GM18861 (cell line): ENCODE data around the gene ATP2A3.

Experiments used
- ATAC-seq: cut with Tn5 transposase; IDR thresholded peaks from one replicate; pipeline ENCODE4 v1.9.1; 2021; ENCODE audit not compliant: unreplicated experiment

ATP2A3 gene

DNA sequence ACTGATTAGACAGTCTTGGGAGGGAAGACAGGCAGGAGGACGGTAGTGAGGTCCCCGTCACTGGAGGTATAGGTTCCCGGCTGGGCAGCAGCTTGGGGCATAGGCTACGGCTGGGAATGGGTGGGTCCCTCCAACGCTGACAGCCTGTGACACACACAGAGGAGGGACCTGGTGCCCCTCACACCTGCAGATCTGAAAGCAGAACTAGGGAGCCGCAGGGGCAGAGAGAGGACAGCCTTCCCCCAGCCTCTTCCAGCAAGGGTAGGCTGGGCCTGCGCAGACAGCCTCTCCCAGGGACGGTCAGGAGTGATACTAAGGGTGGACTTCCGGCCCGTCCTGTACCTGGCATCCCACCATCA is 49.9 kb downstream of the ATP2A3 start:
- ATAC-seq = peak; percentile 33

GRCh38 chr17:3913531-3914311 is 50.5 kb downstream of the ATP2A3 start:
- peak; percentile 31 for ATAC-seq

- ATAC-seq = no peak
Observed at GRCh38 chr17:3912827-3913226, 51.4 kb downstream of the ATP2A3 start.

DNA sequence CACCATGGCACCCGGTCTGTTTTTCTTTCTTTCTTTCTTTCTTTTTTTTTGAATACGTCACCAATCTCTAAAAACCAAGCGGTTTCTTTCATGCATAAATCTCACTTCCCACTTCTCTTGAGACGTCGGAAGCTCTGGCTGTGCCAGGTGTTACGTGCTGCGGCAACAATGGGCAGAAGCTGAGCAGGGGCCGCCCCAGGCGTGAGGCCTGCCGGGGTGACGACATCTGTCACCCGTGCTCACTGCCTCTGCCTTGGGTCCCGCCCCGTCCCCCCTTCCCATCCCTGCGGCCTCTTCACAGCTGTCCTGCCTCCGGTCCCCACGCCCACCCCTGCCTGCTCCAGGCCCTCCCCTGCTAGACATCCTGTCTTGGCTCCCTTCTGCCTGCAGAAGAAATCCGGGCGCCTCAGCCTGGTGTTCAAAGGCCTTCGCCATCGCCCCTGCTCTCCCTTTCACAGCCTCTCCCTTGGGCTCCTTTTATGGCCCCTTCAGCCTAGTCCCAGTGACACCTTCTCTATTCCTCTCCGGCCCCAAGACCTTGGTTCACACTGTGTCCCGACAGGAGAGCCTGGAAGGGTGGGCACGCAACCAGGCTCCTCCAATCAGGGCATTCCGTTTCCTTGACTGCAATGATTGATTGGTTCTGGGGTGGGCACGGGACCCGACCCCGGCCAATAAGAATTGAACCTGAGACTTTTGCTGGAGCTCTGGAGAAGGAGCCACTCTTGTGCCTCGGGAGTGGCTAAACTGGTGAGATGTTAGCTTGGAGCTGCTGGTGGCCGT is 52.8 kb downstream of the ATP2A3 start:
- peak; percentile 62 for ATAC-seq

GRCh38 chr17:3910420-3911270 is 53.6 kb downstream of the ATP2A3 start:
- no peak for ATAC-seq

- ATAC-seq = no peak
Observed at GRCh38 chr17:3909257-3909656, 55.0 kb downstream of the ATP2A3 start.

GRCh38 chr17:3907483-3908216 is 56.6 kb downstream of the ATP2A3 start:
- no peak for ATAC-seq

DNA sequence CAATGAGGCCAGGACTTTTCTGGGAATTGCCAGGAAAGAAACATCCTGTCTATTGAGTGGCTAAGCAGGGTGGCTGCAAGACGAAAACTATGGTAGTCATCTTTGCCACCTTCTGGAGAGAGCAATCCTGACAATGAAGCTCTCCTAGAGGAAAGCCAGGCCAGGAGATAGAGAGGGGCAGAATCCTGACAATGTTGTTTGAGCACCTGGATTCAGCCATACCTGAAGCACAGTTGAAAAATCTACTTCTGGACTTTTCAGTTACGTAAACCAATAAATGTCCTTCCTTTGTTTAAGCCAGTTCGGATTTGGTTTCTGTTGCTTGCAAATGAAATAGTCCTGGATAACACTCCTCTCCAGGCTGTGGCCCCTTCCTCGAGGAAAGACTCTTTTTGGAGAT is 57.4 kb downstream of the ATP2A3 start:
- no peak for ATAC-seq

GRCh38 chr17:3905017-3905520 is 59.2 kb downstream of the ATP2A3 start:
- ATAC-seq = no peak

GRCh38 chr17:3904501-3904900 is 59.7 kb downstream of the ATP2A3 start:
- ATAC-seq = no peak

- ATAC-seq = no peak
Observed at GRCh38 chr17:3903881-3904290, 60.4 kb downstream of the ATP2A3 start.

GRCh38 chr17:3903051-3903825 is 61.0 kb downstream of the ATP2A3 start:
- ATAC-seq = no peak

DNA sequence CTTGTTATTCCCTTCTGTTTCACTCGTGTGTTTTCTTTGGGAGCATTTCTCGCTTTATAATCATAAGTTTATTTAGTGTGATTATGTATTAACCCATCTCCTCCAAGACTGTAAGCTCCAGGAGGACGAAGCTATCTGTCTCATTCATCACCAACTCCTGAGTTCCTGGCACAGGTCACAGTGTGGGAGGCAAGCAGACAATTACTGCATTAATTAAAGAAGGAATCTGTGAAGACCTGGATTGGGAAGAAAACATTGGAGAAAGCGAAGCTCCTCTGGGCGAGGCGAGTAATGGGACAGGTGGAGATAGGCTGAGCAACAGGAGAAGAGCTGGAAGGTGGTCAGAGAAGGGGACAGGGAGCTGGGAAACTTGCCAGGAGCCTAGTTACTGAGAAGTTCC is 63.6 kb downstream of the ATP2A3 start:
- ATAC-seq = no peak

DNA sequence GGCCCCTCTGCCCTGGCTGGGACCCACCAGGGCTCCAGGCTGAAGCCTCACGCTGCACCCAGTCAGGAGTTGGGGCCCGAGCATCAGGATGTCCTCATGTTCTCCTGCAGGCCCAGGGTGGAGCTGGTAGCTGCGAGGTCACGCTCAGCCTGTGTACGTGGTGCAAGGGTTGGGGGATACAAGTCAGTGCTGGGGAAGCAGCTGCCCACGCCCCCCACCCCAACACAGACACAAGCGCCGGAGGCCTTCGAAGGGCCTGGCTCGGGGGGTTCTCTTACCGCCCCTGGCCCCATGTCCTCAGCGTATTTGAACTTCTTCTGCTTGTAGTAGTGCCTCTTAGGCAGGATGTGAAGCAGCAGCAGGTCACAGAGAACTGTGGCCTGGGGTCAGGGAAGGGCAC is 66.5 kb downstream of the ATP2A3 start:
- ATAC-seq = no peak

GRCh38 chr17:3896968-3897235 is 67.3 kb downstream of the ATP2A3 start:
- no peak for ATAC-seq

- ATAC-seq = no peak
Observed at GRCh38 chr17:3896108-3896967, 67.9 kb downstream of the ATP2A3 start.

- no peak for ATAC-seq
Observed at GRCh38 chr17:3895354-3895753, 68.9 kb downstream of the ATP2A3 start.

DNA sequence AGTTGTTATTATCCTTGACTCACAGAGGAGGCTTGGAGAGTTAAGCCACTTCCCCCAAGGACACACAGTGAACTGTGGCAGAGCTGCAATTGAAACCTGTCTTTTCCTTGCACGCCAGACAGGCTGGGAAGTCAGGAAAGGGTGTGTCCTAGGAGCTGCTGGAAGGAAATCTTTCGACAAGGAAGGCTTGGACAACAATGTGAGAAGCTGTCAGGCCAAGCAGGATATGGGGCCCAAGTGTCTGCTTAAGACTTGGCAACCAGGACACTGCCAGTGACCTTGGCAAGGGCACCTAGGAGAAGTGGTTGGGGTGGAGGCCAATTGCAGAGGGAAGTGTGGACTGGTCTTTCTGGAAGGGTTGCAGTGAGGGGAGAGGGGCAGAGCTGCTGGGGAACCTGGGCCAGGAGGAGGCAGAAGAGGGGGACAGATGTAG is 69.3 kb downstream of the ATP2A3 start:
- no peak for ATAC-seq

GRCh38 chr17:3894188-3894587 is 70.0 kb downstream of the ATP2A3 start:
- no peak for ATAC-seq
